Activated CD4-positive, alpha-beta T cell treated with anti-CD3 and anti-CD28 coated beads, Interleukin-2, amount 50 U/mL, for 1 hour (primary cell): ENCODE results near the gene CYP26A1.

ENCODE experiments used
- DNase-seq: peaks from one replicate; pipeline ENCODE4 v3.0.0-alpha.2; 2020

The CYP26A1 gene

DNA sequence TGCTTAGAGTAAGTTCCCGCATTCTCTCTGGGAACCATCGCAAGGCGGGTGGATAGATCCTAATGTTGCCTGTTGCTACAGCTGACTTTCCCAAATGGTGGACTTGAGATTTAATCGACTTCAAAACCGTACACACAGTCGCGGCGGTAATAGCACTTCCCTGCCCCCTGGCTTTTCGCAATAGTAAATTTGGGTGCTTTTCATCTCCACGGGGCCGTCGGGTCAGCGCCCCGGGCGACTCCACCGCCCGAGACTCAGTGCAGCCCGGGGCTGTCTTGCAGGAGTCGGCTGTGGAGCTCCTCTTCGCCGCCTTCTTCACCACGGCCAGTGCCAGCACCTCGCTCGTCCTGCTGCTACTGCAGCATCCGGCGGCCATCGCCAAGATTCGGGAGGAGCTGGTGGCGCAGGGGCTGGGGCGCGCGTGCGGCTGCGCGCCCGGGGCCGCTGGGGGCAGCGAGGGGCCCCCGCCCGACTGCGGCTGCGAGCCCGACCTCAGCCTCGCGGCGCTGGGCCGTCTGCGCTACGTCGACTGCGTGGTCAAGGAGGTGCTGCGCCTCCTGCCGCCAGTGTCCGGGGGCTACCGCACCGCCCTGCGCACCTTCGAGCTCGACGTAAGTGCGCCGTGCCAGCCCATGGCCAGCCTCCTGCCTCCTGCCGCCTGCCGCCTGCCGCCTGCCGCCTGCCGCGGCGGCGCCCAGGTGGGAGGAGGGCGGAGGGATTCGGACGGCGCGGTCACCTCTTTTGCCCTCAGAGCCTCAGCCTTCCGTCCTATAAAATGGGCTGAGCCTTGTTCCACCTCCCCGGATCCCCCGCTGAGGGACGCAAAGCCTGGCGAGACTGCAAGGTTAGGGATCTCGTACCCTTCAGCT is 7.8 kb upstream of the CYP26A1 start:
- no peak for DNase-seq

DNA sequence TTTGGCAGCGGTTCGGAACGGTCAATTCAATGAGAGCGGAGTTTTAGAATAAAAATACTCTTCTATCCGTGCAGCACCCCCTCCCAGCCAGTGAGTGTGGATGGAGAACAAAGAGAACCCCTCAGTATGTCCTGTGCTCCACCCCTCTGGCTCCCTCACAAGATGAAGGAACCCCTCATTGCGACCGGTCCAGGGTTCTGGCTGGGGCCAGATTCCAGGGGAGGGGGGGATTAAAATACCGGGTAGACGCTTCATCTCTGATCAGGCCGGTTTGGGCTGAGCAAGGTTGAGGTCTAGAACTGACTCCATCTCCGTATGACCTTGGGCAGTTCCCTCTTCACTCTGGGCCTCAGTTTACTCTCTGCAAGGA is 7.2 kb upstream of the CYP26A1 start:
- DNase-seq = no peak

DNA sequence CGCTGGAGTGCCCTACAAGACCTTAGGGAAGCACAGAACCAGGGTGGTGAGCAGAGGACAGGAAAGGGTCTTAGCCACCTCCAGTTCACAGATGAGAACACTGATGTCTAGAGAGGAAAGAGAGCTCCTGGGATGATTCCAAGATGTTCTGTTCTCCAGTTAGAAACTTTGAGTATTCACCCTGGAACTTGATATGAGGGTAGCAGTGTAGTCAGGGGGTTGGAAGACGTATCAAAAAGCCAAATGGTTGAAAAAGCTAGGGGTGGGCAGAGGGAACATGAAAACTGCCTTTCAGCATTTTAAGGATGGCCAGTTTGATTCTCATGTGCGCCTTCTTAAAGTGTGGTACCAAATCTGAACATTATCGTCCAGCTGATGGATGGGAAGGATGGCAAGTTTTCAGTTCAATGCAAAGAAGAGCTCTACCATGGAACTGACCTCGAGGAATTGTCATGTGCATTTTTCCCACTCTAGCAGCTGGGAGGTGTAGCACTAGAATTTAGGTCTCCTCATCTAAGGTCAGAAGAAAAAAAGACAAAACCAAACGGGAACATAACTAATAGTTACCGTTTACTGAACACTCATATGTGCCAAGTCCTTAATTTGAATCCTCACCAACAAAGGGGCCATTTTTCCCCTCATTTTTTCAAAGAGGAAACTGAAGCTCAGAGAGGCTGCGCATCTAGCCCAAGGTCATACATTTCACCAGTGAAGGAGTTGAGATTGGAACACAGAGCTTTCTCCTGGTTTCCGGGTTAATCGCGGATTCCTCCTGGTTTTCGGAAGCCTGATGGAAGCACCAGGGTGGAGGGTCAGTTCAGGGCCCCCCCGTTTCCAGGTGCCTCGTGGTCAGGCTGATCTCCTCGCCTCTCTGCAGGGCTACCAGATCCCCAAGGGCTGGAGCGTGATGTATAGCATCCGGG is 6.0 kb upstream of the CYP26A1 start:
- no peak for DNase-seq

DNA sequence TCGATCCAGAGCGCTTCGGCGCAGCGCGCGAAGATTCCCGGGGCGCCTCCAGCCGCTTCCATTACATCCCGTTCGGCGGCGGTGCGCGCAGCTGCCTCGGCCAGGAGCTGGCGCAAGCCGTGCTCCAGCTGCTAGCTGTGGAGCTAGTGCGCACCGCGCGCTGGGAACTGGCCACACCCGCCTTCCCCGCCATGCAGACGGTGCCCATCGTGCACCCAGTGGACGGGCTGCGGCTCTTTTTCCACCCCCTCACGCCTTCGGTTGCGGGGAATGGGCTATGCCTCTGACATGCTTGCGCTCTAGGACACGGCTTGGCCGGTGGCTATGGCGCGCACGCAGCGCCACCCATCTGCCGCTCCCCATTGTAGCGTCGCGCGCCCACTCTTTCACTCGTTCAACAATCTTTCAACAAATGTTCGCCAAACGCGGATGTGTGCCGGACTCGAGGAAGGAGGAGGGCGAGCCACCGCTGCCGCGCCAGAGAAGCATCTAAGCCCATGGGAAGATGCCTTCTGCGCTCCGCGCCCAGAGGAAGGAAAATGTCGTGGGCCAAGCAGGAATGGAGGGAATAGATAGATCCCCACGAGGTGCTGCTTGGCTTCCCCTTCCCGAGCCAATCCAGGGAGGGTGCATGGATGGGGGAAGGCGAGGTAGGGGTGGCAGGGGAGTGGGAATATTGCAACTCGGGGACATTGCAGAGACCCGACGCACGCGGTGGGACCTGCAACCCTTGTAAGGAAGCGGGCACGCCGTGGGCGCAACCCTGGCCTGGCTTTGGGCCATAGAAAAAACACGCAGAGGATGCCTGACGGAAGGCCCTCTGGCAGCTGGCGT is 5.1 kb upstream of the CYP26A1 start:
- no peak for DNase-seq

DNA sequence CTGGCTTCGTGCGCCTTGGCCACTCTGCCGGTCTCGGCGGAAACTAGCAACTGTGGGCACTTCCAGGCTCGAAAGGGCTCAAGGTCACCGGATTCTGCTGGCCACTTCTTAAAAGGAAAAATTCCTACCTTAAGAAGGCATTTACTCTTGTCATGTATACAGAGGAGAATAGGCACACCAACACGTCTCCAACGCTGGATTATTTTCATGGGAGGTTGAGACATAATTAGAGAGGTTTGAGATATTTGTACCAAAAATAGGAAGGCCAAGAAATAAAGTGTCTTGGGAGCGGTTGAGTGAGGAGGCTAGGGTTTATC is 4.5 kb upstream of the CYP26A1 start:
- no peak for DNase-seq

DNA sequence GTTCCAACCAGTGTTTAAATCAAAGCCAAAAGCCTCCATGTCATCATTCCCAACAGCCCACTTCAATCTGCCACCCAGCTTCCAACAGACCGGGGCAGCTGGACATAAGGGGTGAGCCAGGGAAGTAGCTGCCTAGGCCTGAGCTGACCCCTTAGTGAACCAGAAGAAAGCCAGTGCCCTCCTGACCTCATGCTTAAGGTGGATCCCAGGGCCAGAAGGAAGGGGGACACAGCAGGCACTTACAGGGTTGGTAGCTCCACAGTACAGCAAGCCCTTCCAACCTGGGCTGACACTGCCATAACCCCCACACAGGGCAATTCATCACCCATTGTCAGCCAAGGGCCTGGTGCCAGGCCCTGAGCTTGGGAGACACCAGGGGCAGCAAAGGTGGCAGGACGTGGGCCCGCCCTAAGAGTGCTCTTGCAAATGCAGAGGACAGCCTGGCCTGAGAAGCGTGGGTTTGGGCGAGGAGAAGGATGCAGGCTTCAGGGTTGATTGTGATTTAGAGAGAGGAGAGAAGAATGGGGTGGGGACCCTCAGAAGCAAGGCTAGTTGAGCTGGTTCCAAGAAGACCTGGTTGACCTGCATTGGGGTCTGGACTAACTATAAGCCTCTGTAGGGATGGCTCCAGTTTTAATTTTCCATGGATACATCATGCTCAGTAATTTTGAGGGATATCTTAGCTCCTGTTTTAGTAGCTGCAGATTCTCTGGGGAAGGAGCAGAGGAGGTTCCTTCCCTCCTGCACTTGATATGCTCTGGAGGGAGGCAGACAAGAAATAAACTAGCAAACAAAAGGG is 3.1 kb upstream of the CYP26A1 start:
- no peak for DNase-seq

DNA sequence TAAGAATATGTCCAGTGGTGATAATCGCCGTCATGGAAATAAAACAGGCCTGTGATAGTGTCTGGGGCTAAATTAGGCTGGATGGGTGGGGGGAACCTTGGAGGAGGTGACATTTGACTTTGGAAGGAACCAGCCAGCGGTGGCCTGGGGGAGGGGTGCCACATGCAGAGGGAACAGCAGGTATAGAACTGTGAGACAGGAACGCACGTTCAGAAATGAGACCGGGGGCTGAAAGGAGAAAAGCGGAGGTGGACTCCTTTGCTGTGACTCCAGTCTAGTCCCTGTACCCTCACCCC is 2.6 kb upstream of the CYP26A1 start:
- no peak for DNase-seq

DNA sequence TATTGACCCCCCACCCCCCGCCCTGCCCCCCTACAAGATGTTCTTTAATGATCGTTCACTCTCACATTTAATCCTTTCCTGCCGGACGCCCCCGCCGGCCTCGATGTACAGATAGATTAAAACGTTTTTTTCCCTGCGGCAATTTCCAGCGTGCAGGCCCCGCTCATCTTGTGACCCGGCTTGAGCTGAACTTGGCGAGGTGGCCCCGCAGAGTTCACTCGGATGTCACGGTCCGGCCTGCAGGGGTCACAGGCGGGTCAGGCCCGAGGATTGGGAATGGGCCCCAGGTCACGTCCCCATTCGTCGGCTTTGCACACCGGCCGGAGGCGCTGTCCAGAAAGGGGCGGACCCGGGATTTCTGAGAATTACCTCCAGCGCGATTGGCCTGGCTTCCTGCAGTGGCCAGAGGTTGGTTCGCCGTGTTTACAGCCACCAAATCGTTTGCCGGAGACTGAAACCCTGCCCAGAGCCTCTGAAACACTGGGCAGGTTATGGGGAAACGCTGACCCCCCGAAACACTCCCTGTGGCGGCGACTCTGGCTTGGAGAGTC is 1.9 kb upstream of the CYP26A1 start:
- no peak for DNase-seq

DNA sequence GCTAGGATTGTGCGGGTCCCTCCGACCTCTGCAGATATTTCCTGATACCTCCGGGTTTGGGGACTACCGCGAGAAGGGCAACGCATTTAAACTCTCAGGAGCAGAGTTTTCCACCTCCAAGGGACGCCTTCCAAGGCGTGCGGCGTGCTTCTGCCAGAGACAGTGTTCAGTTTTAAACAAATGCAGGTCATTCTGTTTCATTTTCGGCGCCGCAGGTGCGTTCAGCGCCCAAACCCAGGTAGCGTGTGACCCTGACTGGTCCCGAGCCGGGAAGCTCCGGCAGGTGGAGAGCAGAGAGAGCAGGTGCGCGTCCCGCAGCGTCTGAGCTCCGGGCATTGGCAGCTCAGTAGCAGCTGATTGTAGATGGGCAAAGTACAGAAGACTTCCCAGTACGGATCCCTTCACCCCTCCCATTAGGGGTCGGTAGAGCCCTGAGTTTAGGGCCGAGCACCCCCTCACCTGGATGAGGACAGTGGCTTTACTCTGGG is 1.4 kb upstream of the CYP26A1 start:
- DNase-seq = no peak

DNA sequence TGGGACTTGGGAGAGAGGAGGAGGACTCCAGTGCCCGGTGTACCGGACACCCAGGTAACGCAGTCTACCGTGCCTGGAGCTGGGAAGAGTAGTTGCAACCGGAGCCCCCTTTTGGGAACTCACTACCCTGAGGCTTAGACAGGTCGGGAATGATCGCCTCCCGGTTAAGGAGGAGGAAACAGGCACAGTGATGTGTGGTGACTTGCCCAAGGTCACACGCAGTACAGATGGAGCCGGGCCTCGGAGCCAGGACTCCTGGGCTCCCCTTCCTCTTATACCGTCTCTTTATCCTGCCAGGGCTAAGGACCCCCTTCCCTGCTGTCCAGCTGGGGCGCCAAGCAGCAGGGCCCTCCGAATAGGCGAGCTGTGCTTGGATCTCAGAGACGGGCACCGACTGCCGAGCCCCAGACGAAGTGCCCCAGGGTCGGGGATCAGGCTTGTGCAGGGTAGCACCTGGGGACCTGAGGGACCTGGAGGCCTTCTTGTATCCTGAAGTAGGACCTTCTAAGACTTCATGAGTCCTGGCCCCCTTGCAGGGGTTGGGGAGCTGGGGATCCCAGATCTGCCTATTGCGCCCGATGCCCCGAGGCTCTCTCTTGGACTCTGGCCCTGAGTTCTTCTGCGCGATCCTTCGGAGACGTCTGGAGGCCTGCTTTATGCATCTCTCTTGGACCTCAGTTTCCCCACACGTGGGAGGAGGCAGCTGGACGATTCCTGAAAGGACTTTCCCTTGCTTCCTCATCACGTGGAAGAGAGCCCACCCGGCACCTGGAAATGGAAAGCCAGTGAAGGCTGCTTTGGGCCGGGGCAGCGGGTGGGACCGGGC is 767 bp upstream of the CYP26A1 start:
- no peak for DNase-seq

DNA sequence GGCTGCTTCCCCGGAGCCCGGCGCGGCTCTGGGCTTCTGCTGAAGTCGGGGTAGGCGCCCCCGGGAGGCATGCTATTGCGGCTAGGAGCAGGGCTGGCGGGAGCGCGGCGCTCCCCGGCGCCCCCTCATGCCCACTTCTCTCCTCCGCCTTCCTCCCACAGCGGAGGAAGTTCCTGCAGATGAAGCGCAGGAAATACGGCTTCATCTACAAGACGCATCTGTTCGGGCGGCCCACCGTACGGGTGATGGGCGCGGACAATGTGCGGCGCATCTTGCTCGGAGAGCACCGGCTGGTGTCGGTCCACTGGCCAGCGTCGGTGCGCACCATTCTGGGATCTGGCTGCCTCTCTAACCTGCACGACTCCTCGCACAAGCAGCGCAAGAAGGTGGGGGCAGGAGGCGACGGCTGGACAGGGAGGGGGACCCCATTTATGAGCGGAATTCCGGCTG is 479 bp downstream of the CYP26A1 start:
- DNase-seq = no peak

DNA sequence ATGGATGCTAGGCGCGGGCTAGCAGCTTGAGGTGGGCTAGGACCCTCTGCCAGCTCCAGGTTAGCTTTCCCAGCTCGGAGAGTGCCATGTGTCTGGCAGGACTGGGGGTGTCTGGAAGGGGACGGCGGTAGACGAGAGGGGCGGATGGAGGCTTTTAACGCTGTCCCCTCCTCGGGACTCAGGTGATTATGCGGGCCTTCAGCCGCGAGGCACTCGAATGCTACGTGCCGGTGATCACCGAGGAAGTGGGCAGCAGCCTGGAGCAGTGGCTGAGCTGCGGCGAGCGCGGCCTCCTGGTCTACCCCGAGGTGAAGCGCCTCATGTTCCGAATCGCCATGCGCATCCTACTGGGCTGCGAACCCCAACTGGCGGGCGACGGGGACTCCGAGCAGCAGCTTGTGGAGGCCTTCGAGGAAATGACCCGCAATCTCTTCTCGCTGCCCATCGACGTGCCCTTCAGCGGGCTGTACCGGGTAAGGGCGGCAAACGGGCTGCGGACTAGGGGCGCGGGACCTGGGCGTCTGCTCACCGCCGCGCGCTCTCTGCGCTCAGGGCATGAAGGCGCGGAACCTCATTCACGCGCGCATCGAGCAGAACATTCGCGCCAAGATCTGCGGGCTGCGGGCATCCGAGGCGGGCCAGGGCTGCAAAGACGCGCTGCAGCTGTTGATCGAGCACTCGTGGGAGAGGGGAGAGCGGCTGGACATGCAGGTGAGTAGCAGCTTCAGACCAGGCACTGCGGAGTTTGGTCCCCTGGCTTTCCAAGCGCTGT is 1.1 kb downstream of the CYP26A1 start:
- no peak for DNase-seq

DNA sequence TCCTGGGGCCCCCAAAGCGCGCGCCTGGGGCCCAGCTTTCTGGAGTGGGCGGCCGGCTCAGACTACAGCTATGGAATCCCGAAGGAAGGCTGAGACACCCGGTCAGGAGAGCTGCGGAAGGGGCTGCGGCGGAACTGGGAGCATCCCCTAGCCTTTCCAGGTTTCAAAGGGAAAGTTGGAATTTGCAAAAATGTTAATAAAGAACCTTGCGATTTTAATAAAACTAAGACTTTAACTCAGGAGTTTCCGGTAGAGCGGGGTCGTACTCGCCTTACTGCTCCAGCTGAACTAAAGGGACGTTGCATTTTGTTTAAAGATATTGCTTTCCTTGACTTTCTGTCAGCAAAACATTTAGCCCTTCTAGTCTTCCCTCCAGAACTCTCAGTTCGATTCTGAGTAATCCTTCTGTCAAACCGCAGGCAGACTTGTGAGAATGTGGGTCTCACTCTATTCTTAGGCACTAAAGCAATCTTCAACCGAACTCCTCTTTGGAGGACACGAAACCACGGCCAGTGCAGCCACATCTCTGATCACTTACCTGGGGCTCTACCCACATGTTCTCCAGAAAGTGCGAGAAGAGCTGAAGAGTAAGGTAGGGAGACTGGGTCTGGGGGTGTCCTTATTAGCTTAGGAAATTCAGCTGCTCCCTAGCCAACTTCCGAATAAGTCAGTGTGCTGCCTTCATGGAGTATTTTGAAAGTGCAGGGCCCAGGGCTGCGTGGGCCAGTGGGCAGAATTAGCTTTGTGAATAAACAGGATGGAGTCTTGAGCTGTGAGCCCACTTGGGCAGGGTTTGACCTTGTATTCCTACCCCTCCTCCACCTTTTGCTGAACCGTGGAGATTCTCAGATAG is 1.9 kb downstream of the CYP26A1 start:
- no peak for DNase-seq

DNA sequence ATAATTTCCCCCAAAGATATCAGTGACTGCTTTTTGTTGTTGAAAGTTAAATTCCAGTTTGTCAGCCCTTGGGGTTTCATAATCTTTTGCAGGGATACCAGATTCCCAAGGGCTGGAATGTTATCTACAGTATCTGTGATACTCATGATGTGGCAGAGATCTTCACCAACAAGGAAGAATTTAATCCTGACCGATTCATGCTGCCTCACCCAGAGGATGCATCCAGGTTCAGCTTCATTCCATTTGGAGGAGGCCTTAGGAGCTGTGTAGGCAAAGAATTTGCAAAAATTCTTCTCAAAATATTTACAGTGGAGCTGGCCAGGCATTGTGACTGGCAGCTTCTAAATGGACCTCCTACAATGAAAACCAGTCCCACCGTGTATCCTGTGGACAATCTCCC is 3.2 kb downstream of the CYP26A1 start:
- DNase-seq = no peak

DNA sequence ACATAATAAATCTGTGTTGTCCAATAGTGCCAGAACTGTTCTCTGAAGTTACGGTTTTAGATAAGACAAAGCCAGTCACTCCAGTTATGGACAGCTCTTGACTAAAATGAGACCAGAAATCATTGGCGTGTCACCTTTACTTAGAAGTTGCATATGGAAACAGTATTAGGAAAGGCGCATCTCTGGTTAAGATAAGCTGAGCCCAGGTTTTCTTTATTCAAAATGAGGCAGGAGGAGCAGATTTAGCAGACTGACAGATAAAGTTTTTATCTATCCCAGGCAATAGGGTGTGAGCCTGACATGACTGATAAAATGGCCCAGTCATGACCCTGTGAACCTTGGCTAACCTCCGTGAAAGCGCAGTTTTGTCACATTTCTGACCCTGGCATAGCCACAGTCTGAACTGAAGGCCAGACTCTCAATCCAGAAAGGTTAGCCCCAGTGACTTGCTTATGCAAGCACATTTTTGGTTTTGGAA is 4.2 kb downstream of the CYP26A1 start:
- no peak for DNase-seq

DNA sequence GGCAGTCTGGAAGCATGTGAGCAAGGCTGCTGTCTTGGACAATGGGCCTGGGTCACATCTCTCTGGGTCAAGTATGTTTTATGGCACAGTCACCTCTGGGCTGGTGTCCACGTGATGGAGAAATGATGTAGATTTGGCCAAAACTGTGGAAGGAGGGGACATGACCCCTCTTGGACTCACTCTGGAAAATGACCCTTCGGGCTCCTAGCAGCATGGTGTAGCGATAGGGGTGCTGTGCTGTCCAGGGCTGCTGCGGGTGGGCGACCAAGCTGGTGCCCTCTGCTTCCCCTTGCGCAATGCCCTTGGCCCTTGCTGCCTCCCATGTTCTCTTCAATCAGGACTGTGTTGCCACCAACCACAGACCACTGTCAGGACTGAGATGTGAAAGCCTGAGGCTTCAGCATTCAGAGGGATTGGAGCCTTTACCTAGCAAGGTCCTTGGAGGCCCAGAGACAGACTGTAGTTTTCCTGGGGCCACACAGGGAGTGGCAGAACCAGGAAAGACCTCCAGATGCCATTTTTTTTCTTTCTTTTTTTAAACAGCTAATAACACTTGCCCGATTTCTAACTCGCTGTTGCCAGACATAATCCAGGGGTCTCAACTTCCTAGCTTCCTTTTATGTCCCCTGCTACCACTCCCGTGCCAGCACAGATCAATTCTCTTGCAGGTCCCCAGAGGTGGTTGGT is 6.1 kb downstream of the CYP26A1 start:
- DNase-seq = no peak

DNA sequence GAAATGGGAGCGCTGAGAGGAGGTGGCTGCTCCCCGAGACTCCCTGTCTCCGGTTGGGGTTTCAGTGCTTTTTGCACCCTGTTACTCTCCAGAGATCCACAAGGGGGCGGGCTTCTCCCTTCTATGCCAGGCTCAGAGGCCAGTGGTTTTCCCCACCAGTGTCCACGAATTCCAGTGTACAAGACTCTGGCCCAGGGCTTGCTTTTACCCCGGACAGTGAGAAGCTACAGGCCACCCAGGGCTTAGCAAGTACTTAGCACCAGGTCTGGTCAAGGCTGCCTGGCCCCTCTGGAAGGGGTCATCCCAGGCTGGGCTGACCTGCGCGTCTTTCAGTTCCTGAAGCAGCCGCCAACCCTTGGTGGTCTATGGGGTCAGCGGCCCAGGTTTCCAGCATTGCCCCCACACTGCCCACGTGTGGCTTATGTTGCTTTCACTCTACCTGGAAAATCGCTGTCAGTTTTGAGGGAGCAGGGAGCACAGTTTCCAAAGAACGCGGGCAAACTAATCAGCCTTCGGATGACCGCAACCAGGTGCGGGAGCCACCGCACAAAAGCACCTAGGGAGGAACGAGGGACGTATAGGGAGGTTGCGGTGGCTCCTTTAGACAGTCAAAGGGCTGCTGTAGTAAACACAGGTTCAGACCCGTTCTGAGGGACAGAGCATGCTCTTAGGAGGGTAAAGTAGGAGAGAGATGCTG is 6.8 kb downstream of the CYP26A1 start:
- DNase-seq = peak; percentile 45

DNA sequence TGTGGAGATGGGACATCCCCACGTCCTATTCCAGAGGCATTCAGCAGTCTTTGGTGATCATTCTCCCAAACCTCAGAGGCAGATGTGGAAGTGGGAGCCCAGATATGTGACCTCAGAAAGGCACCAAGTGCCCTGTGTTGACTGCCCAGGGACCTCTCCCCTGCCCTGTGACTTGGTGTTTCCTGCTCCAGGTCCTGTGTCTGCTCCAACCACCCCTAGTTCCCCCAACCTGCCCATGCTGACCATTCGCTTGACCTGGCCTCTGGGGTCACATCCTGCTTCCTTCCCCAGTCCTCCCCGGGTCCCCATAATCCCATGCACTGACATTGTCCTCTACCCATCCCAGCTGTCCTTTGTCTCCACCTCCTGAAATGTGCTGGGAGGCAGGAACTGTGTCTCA is 7.6 kb downstream of the CYP26A1 start:
- DNase-seq = no peak
